ENCODE measurements around the gene MYO1A.

GRCh38 chr12:57055824-57056223 lies 5.9 kb upstream of the MYO1A start:
- TF ChIP-seq POLR2AphosphoS5 (IDR thresholded peaks at IDR 0.05; ENCODE audit: low read depth, low read length) (no peak), POLR2A (IDR thresholded peaks at IDR 0.05; ENCODE audit: low read depth, low read length) (no peak), TAF1 (IDR thresholded peaks at IDR 0.05; ENCODE audit: low read depth, low read length) (no peak), POU2F2 (IDR thresholded peaks at IDR 0.05; ENCODE audit: low read depth, low read length) (no peak), SPI1 (IDR thresholded peaks at IDR 0.05; ENCODE audit: low read depth, low read length) (no peak), PAX5 (IDR thresholded peaks at IDR 0.05; ENCODE audit: insufficient read depth, low read length, severe bottlenecking) (no peak)

Data from GM12891 (cell line).